HG03280 (cell line): Measurements from ENCODE around the gene C5orf46.
"Not testable (repeated sequence)": the region's sequence is repeated elsewhere in the genome, so short reads cannot be mapped to it uniquely, and the experiment has no call there.

Experiments
- ATAC-seq: cut with Tn5 transposase; IDR thresholded peaks from one replicate; pipeline ENCODE4 v1.9.1; 2021; ENCODE audit warnings: mild to moderate bottlenecking, moderate library complexity; ENCODE audit not compliant: unreplicated experiment

C5orf46 gene

DNA sequence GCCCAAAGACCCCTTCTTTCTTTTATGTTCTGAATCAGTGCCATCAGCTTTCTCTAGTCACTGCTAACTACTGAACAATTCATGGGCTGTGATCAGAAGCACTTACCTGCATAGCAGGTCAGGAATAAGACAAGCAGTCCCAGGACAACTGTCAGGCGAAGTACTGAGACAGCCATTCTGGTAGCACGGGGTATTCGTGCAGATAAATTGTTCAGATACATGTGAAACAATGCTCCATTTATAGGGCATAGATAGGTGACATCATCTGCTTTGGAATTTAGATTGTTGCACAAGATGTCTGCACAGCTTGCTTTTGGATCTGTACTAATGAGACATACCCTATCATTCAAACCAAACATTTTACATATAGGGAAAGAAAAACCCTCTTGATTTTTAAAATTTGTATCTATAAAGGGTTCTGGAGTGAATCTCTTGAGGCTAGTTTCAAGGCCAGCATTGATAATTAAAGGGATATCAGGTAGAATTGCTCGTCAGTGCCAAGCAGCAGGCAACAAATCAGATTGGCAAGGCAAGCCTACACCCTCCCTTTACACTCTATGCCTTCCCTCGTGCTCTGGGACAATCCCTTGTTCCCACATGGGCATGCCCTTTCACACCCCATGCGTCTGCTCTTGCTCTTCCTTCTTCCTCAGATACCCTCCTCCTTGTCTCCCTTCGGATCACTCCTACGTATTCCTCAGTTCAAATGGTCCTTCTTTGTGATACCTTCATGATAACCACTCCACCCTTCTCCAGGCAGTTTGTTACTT is at the start of gene C5orf46:
TSS of gene C5orf46 (minus strand) at position 213 of the 770 bp plus-strand sequence. CDS start at position 176, 37 bp downstream.
- ATAC-seq: no peak

DNA sequence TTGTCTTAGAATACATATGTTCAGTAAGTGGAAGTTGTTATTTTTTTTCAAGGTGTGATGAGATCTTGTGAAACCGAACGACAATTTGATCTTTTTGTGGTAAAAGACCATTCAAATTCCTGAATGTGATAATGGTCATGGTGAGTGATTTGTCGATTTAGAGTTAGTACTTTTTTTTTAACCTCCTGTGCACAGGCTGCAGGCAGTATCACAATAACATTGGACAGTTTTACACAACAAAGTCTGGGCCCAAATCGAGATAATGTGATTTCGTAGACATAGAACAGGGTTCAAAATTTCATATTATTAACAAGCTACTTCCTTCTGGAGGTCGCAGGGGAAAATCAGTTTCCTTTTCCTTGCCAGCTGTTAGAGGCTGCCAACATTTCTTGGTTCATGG is 48.6 kb upstream of the C5orf46 start:
- no peak for ATAC-seq

DNA sequence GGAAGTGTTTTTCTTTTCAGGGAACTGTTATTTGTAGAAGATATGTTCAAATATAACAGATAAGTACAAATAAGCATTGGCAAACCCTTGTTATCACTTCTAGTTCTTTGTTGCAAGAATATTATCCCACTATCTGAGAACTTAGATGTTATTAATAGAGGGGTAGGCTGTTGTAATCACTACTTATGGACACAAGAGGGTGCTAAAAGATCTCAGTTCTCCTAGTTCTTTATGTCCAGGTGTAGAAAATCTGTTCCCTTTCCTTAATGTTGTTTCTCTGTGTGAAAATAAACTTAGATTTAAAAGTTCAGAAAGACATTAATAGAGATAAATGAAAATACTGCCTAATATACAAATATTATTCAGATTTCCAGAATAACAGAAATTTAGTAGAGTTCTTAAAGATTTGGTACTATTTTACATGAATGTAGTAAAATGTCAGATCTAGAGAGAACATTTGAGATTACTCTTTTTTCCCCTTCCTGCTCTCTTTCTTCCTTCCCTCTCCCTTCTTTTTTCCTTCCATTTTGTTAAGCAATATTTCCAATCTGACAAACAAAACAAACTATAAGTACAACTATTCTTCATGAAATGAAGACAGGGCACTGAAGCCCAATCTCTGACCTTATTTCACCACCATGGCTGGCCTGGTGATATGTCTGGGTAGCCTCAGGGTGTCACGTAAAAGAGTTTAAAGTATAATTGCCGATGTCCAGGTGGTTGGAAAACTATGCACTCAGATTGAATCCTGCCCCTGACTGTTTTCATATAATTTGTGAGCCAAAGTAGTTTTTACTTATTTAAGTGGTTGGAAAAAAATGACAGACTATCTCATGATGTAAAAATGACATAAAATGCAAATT is 43.6 kb upstream of the C5orf46 start:
- peak; percentile 80 for ATAC-seq

DNA sequence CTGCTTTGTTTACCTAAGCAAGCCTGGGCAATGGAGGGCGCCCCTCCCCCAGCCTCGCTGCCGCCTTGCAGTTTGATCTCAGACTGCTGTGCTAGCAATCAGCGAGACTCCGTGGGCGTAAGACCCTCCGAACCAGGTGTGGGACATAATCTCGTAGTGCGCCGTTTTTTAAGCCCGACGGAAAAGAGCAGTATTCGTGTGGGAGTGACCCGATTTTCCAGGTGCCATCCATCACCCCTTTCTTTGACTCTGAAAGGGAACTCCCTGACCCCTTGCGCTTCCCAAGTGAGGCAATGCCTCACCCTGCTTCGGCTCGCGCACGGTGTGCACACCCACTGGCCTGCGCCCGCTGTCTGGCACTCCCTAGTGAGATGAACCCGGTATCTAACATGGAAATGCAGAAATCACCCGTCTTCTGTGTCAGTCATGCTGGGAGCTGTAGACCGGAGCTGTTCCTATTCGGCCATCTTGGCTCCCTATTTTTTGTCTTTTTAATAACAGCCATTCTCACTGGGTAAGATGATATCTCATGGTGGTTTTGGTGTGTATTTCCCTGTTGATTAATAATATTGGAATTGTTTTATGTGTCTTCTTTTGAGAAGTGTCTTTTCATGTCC is 40.4 kb upstream of the C5orf46 start:
- not testable (repeated sequence) for ATAC-seq

DNA sequence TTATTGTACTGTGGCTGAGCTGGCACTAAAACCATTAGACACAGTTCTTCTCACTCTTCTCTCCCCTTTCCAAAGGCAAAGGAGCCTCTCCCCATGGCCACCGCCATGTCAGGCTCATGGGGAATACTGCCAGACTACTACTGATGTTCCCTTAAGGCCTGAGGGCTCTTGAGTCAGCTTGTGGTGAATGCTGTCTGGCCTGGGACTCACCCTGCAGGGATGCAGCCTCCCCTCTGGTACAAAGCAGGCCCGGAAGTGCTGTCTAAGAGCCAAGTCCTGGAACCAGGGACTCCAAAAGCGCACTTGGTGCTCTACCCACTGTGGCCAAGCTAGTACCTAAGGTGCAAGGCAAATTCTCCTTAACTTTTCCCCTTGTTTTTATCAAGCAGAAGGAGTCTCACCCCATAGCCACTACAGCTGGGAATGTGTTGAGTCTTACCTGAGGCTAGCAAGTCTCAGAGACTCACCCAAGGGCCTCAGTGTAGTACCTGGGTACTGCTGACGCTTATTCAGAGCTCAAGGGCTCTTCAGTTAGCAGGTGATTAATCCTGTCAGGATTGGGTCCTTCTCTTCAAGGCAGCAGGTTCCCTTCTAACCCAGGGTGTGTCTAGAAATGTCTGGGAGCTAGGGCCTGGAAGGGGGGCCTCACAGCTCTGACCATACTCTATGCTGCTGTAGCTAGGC is 33.2 kb upstream of the C5orf46 start:
- no peak for ATAC-seq

DNA sequence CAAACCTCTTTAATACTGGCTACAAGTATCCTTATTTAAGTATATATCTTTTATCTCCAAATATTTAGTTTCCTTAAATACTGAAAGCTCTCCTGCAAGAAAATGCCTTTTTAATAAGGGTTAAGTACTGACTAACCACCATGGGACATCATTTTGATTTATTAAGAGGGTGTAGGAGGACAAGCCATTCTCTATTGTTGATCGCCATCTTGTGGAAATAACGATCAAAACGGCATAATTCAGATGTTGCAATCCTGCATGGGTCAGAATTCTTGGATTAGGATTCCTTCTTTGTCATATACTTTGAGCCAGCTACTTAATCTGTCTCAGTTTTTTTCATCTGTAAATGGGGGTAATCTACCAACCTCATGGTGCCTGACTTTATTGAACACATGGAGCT is 28.7 kb upstream of the C5orf46 start:
- no peak for ATAC-seq

DNA sequence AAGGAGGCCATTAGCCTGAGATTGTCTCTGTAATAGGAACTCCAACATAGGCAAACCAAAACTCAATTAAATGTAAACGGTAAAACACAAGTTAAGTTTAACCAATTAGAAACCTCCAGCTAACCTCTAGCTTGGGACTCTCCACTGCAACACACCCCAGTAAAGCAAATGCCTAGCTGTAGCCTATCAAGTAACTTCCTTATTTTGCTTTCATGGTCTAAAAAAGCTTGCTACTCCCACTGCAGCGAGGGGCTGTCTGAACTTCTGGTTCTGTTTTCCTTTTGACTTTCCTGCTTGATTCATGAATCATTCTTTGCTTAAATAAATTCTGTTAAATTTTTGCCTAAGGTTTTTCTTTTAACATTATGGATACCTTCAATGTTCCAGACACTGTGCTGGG is 24.4 kb upstream of the C5orf46 start:
- ATAC-seq: no peak

DNA sequence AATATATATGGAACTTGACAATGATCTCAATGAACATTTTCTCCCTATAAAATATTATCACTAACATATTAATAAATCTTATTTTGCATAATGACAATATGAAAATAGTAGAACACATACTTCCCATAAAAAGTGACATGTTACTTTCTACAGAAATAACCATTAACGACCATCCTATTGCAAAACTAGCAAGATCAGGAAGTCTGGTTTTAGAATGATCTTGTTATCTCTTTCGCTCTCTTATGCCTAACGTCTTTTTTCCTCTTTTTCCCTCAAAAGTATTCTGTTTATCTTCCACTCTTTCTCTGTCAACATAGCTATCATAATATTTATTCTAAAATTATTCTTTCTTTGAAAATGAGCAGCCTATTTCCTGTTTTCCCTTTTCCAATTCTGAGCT is 21.6 kb upstream of the C5orf46 start:
- ATAC-seq: no peak

DNA sequence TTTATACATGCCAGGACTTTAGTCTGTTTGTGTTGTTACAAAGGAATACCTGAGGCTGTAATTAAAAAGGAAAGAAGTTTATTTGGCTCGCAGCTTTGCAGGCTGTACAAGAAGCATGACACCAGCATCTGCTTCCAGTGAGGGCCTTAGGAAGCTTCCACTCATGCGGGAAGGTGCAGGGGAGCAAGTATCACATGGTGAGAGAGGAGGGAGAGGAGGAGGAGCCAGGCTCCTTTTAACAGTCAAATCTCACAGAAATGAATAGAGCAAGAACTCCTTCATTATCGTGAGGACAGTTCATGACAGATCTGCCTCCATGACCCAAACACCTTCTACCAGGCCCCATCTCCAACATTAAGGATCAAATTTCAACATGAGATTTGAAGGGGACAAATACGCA is 18.7 kb upstream of the C5orf46 start:
- ATAC-seq: no peak

DNA sequence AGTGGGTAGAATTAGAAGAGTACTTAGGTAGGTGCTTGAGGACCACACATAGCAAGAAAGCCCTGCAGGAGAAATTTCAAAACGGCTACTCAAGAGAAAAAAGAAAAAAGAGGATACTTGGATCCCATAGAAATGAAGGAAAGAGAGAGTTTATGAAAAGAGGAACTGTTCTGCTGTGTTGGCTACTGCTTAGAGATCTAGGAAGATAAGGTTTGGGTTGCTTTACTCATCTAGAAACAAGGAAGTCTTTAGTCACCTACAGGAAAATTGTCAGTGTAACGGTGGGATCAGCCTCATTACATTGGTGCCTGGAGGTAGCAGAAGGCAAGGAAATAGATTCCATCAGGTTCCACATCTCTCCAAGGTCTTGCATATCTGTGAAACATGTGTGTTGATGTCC is 14.8 kb upstream of the C5orf46 start:
- no peak for ATAC-seq

DNA sequence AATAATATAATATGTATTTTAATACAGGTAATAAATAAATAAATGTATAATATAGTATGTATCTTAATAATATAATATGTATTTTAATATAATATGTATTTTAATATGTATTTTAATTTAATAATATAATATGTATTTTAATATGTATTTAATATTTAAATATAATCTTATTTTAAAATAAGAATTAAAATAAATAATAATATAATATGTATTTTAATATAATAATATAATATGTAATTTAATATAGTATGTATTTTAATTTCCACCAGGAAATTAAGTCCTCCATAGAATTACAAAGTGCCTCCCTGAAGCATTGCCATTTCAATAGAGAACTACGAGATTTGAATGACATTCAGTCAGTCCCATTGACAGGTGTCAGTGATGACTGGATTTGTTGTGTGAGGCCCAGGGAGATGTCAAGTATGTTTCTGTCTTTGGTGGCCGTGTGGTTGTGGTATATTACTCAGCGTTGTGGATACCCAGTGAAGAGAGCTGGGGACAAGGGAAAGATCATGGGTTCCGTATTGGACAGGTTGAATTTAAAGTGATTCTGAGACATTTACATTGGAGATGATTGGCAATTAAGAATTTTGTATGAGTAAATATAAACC is 14.2 kb upstream of the C5orf46 start:
- no peak for ATAC-seq

DNA sequence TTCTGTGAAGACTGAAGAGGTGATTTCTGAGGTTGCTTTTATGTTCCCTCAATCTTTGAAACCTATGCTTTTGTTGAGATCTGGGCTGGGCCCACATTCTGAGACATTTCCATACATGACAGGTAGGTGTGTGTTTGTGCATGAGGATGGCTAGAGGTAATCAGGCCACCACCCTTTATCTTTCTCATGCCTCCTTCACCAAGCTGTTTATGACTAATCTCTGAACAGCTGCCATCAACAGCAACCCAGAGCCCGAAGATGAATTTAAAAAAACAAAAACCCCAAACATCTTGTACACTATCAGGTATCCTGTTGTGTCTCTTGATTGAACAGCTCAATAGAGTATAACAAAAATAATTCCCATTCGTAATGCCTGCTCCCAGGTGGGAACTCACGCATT is 12.6 kb upstream of the C5orf46 start:
- ATAC-seq: no peak

DNA sequence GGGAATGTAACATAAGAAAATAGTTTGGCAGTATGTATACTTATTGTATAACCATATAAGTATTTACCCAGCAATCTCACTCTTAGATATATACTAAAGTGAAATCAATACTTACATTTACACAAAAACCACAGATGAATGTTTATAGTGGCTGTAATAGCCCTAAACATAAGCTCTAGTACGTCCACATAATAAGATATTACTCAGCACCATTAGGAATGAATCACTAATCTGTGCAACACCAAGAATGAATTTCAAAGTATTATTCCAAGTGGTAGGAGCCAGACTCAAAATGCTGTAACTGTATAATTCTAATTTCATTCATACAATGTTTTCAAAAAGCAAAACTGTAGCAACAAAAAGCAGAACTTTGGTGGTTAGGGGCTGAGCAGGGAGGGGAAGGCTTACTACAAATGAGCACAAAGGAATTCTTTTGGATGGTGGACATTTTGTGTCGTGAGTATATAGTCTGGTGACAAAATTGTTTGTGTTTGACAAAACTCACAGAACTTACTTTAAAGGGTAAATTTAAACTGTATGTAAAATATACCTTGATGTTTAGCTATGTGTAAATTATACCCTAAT is 11.9 kb upstream of the C5orf46 start:
- no peak for ATAC-seq

DNA sequence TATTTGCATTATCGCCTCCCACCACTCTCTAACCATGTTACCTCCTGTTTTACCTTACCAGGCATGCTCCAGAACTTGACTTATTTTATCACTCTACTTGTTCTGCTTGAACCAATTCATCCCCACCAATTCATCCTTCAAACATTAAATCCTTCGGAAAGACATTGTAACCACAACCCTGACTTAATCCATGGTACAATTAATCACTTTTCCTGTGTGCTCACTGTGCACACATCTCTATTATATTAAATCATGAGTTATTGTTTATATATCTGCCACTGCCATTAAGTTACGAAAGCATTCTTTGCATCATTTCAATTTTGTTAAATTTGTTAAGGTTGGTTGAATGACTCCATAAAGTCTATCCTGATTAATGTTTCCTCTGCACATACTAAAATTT is 7.4 kb upstream of the C5orf46 start:
- ATAC-seq: no peak

DNA sequence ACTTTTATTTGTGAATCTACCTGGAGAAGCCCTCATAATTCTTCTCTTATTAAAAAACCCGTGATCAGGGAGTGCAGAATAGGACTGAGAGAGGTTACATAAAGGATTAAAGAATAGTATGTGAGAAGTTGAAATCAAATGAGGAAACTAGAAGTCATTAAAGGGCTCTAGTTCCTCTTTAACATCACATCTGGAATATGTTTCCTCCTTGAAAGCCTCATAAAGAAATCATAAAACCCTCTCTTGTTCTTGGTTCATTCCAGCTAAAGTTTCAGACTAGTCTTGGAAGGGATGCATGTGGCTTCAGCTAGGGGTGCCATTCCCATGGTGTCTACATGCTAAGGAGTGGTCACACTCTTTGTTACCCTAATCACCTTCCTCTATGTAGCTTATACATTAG is 5.7 kb upstream of the C5orf46 start:
- ATAC-seq: no peak

DNA sequence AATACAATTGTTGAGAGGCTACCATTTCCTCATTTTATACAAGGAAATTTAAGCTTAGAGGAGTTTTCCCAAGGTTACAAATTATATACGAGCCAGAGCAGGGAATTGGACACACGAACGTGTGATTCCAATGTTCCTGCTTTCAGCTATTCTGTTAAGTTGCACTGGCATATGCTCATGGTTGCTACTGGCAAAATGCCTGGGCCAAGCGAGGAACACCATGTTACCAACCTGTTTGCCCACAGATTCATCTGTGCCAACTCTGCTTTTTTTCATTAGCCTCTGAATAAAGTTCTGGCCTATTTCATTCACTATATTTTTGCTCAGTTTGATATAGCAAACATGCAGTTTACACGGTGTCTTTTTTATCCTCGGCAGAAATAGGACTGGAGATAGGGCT is 5.1 kb upstream of the C5orf46 start:
- ATAC-seq: no peak

DNA sequence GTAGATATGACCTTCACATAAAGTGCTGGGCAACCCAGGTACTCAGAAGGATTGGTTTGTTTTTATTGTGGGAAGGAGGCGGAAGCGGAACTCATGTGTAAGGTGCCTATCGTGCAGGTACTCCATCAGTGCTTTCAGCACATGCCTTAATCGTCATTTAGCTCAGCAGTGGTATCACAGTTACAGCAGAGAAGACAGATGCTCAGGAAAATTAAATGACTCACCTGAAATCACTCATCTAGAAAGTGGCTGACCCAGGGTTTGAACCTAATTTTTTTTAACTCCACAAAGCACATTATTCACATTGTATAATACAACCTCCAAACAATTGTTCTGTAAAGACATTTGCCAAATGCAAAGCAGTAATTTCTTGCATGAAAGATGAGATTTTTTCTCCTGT is 2.2 kb downstream of the C5orf46 start:
- ATAC-seq: no peak

DNA sequence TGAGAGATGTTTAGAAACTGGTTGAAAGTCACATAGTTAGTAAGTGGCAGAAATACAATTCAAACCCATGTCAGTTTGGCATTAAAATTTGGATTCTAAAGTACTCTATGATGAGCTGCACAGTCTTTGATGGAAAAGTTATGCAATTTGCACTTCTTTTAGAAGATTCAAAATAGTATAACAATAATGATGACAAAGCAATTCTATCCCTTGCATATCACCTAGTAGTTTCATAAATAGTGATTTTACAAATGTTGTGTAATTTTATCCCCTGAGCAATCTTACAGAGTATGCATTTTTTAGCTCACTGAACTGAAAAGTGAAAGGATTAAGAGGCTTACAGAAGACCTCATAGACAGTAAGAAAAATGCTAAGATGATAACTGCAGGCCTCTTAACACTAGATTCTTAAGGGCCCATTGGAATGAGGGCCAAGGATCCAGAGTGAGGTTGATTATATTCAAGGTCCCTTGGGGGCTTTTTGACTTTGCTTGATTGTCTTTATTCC is 3.7 kb downstream of the C5orf46 start:
- no peak for ATAC-seq

DNA sequence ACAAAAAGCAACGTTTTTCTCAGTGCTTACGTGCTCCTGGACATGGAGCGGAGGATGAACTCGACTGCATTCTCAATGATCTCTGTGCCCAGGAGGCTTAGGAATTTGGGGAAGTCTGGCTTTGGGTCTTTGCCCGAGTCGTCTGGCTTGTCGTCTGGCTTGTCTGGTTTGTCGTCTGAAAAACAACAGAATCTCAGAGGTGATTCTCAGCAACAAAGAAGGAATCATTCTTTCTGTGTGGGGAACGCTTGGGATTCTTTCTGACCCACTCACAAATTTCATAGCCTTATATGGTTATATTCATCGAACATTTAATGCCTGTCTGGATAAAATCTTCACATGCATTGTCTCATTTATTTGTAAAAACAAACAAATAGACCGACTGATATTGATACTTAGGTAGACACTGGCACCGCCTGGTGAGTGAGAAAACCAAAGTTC is 4.7 kb downstream of the C5orf46 start:
- ATAC-seq: no peak

DNA sequence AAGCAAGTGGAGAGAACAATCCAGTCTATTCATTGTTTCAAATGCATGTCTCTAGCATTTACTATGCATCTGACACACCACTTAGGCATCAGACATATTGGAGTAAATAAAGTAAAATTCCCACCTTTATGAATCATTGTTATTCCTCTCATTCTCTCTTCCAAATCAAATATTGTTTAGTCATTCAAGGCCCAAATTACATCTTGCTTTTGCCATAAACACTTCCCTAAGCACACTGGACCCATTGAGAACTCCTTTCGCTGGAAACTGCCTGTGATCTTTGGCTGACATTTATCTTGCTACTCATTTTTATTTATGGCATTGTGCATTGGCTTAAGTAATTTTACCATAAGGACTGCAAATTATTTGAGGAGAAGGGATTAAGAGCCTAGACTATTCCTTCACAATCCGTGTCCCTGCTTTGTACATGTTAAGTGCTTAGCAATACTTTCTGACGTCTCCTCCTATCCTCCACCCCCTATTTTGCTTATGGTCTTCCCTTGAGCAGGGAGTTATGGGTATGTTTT is 7.4 kb downstream of the C5orf46 start:
- ATAC-seq: no peak
